Measurements from ENCODE around the gene MCF2L.
"Not testable (repeated sequence)": the region's sequence is repeated elsewhere in the genome, so short reads cannot be mapped to it uniquely, and the experiment has no call there.

Gene MCF2L

GRCh38 chr13:113074876-113075275 lies 105.9 kb downstream of the MCF2L start:
- DNase-seq = no peak

DNA sequence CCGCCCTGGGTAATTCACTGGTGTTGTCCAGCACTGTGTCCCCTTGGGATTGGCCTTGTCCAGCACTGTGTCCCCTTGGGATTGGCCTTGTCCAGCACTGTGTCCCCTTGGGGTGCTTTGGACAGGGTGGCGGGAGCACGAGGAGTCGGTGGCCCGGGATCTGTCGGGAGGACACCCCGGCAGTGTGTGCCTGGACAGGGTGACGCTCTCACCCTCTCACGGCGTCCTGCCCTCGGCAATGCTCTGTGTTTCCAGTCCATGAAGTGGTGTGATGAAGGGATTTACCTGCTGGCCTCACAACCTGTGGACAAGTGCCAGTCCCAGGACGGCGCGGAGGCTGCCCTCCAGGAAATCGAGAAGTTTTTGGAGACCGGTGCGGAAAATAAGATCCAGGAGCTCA lies 106.7 kb downstream of the MCF2L start:
- DNase-seq = no peak

- no peak for DNase-seq
Measured at GRCh38 chr13:113076681-113077401, 107.8 kb downstream of the MCF2L start.

DNA sequence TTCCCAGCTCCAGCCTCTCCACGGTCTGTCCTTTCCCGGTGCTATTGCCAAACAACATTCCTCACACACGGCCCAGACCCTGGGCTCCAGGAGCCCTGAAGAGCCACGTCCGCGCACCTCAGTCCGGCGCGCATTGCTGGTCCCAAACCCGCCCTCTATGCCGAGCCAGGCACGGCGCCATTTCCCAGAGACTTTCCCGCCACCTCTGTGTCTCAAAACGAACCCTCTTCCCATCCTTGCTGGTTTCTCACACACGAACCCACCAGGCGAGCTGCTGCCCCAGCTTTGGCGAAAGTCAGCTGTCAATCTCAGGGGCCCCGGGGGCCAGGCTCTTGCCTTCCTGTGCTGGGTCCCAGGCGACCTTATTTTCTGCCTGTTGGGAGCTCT lies 108.5 kb downstream of the MCF2L start:
- DNase-seq = no peak

GRCh38 chr13:113077953-113078901 lies 109.2 kb downstream of the MCF2L start:
- no peak for DNase-seq

- peak; percentile 16 for DNase-seq
Measured at GRCh38 chr13:113078902-113079780, 110.1 kb downstream of the MCF2L start.

DNA sequence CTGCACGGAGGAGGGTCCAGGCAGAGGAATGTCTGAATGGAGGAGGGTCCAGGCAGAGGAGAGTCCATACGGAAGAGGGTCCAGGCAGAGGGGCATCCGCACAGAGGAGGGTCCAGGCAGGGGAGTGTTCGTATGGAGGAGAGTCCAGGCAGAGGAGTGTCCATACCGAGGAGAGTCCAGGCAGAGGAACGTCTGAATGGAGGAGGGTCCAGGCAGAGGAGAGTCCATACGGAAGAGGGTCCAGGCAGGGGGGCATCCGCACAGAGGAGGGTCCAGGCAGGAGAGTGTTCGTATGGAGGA lies 110.7 kb downstream of the MCF2L start:
- not testable (repeated sequence) for DNase-seq

DNA sequence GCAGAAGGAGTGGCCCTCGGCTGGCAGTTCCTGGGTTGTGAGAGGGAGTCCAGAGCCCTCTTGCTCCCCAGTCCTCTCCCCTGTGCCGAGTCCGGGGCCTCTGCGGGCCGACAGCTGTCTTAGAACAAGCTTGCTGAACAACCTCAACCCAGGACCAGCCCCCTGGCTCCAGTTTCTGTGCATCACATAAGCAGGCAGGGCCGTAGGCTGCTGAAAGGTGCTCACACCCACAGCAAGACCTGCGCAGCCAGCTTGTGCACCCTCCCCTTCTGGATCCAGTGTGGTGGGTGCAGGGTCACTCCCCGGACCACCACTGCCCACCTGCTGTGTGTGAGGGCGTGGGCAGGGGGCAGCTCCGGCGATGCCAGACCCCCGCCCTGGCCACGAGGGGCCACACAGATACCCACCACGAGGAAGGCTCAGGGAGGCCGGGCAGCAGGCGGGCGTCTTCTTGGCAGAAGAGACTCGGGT lies 111.4 kb downstream of the MCF2L start:
- DNase-seq = no peak

DNA sequence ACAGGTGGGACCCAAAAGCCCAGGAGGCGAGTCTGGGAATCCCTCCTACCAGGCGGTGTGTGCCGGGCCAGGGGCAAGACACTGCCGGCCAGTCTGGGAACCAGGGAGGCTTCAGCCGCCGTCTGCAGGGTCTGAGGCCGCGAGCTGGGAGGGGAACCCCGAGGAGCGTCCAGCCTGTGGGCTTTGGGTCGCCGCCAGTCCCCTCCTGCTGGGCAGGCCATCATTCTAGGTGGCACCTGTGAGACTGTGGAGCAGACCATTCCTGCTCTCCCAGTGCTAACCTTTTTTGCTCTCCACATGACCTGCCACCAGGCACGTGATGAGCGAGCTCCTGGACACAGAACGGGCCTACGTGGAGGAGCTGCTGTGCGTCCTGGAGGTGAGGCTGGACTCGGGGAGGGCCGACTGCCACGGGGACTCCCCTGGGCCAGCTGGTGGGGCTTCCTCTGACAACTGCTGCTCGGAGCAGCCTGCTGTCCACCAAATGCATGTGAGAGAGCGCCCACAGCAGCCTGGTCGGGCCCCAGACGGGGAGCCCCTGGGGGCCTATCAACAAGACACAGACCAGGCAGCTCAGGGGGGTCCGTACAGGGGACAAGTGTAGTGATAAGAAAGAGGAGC lies 112.0 kb downstream of the MCF2L start:
- no peak for DNase-seq

DNA sequence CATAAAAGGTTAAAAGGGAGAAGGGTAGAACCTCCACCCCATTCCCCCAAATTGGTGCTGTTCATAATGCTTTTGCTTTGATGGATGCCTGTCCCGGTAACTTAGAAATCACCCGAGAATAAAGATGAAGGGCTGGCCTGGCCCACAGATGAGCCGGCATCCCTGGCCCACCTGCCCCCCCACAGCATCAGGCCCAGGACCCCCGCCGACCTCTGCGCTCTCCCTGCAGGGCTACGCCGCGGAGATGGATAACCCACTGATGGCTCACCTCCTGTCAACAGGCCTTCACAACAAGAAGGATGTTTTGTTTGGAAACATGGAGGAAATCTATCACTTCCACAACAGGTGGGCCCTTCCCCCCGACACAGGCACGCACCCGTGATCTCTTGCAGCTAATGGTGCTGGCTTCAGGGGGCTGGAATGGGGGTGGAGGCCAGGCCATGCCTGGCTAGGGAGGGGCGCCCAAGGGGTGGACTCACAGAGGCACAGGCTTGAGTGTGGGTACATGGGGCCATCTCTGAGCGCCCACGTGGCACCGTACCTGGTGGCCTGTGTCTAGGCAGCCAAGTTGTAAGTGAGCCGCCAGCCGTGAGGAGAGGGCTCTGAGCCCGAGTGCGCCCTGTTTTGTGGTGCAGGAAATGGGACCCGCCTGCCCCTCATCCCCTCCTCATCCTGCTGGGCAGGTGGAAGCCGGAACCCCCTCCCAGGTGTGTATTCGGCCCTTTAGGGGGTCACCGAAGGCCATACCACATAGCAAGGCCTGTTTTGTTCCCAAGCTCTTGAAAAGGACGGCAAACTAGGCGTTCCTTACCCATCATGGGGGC lies 113.4 kb downstream of the MCF2L start:
- DNase-seq = no peak

DNA sequence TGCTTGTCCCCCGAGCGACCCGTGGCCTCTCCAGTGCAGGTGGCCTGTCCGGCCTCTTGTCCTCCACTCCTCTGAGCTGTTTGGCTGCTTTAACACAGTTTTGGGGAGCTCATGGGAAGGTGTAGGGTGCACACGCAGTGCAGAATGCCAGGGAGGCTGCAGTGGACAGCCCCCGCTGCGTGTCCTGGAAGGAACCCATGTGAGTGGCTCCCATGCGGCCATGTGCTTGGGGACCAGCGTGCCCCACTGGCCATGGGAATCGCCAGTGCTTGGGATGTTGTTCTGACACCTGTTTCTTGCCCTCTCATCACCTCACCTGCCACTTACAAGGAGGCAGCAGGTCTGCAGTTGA lies 114.0 kb downstream of the MCF2L start:
- DNase-seq = no peak

- peak; percentile 82 for DNase-seq
Measured at GRCh38 chr13:113083402-113084061, 114.5 kb downstream of the MCF2L start.

DNA sequence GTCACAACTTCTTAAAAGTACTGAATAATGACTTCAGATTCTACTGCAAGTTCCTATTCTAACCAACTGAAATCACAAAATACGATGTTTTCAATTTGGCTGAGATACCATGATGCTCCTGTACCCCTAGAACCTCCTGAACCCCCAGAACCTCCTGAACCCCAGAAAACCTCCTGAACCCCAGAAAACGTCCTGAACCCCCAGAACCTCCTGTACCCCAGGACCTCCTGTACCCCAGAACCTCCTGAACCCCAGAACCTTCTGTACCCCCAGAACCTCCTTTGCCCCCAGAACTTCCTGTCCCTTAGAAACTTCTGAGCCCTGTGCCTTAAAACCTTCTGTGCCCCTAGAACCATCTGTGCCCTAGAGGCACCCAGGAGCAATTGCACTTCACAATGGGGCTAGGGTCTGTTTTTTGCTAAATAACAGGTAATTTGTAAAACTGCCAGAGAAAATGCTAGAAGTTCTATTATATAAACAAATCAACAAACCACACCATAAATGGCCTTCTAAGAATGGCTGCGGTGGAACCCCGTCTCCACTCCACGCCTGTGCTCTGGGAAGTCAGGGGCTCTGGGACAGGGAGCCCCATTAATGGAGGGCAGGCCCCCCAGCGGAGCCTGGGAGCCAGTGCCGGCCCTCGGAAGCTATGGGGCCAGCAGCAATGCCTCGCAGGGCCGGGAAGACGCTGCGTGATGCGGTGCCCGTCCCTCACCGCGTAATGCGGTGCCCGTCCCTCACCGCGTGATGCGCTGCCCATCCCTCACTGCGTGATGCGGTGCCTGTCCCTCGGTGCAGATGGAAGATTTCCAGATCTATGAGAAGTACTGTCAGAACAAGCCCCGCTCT lies 115.3 kb downstream of the MCF2L start:
- DNase-seq = no peak

- no peak for DNase-seq
Measured at GRCh38 chr13:113084943-113085540, 116.0 kb downstream of the MCF2L start.

DNA sequence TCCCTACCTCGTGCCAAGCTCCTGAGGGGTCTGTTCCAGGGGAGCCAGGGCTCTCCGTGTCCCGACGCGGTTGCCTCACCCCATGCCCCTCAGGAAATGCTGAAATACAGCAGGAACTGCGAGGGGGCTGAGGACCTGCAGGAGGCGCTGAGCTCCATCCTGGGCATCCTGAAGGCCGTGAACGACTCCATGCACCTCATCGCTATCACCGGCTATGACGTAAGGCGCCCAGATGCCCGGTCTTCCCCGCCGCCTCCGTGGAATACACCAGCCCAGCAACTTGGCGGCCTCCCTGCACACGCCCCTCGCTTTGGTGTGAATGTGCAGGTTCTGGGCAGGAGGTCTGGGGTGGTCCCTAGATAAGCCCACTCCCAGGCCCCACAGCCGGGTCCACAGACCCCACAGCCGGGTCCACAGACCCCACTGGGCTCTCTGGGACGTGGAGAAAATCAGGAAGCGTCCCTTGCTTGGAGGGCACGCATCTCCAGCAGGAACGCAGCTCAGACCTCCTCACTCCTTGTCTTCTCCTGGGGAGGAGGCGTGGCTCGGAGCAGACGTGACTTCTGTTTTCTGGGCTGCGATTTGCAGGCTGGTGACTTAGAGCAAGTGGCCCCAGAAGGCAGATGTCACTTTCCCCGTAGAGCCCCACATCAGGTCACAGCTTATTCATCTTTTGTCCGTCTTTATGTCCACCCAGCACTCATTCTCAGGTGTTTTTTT lies 117.2 kb downstream of the MCF2L start:
- no peak for DNase-seq

- no peak for DNase-seq
Measured at GRCh38 chr13:113086991-113087922, 118.2 kb downstream of the MCF2L start.

DNA sequence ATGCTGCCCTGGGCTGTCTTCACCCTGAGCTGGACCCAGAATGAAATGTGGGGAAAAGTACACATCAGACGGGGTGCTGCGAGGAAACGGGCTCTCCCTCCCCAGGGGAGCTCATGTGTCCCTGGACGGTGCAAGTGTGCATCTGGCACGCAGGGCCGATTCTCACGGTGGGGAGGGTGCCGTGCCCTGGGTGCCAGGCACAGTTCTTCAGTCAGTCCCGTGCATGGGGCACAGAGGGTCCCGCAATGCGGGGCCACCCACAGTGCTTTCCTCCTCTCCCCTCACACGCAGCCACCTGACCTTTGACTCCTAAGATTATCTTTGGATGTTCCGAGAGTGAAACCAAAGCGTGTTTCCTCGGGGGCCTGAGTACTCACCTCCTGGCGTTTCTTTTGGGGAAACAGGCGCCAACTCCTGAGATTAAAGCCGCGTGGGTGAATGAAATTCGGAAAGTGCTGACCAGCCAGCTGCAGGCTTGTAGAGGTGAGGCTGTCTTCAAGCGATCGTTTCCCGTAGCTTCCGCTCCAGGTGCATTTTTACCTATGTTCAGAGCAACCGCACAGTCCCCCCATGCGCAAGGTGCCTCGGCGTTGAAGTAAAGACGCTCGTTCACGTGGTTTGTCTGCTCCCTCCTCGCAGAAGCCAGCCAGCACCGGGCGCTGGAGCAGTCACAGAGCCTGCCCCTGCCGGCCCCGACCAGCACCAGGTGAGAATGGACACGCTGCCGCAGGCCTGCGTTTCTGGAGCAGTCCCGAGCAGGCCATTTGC lies 119.1 kb downstream of the MCF2L start:
- no peak for DNase-seq

Data from NCI-H1092 (cell line).